Esophagus squamous epithelium (tissue), 5 donors: Measurements from ENCODE around the gene GRK2. TPM values are rescaled to one million over a fixed set of nuclear protein-coding genes. Genes with fewer than 3 reads are reported as not detected.

Experiments
- DNase-seq: peaks from one replicate; lab custom pipeline; 2025; lab: John Stamatoyannopoulos, UW
- H3K27ac ChIP-seq, 4 donors: fragments of 200-600 bp; sonication (generic); one replicate each; pipeline ENCODE4 v1.5.1; 2016 to 2019; ENCODE audit warnings: mild to moderate bottlenecking in 1 of 4
- H3K27me3 ChIP-seq, 4 donors: fragments of 200-600 bp; sonication (generic); 1 replicate in 3 of 4; 2 replicates in 1 of 4; pipeline versions ENCODE4 v1.5.1 to v1.6.0; 2017 to 2021; ENCODE audit warnings: antibody characterized with exemption in 1 of 4
- H3K36me3 ChIP-seq, 3 donors: fragments of 200-600 bp; sonication (generic); one replicate each; pipeline ENCODE4 v1.5.1; 2016 to 2019
- H3K4me1 ChIP-seq, 3 donors: fragments of 200-600 bp; sonication (generic); one replicate each; pipeline ENCODE4 v1.5.1; 2017 to 2019
- H3K4me3 ChIP-seq, 4 donors: fragments of 200-600 bp; sonication (generic); 1 replicate in 3 of 4; 2 replicates in 1 of 4; pipeline ENCODE4 v1.5.1; 2016 to 2019; ENCODE audit warnings: mild to moderate bottlenecking in 2 of 4, moderate library complexity in 1 of 4
- H3K9me3 ChIP-seq, 3 donors: fragments of 200-600 bp; sonication (generic); one replicate each; pipeline ENCODE4 v1.5.1; 2016 to 2019
- CTCF ChIP-seq, 6 experiments: fragments of 450-650 bp in 4 of 6; fragments of 200-600 bp in 2 of 6; sonication (generic) in 2 of 6; IDR thresholded peaks; one replicate each; pipeline ENCODE4 v1.5.1; 2016 to 2019; ENCODE audit warnings: antibody characterized with exemption in 6 of 6, mild to moderate bottlenecking in 4 of 6, moderate library complexity in 4 of 6
- POLR2A ChIP-seq, 4 donors: fragments of 450-650 bp; IDR thresholded peaks; one replicate each; pipeline ENCODE4 v1.6.1; 2017; ENCODE audit warnings: antibody characterized with exemption in 4 of 4, mild to moderate bottlenecking in 4 of 4, moderate library complexity in 3 of 4
- WGBS, 2 donors: methylation state at CpG; one replicate each; pipeline ENCODE4 v1.1.5; 2018; 5-methylcytosine and 5-hydroxymethylcytosine counted together
- intact Hi-C: fragments of 100-400 bp; cut with DNase I; formaldehyde crosslinking; loops from one replicate; pipeline ENCODE4 v1.15.0; 2022
- total RNA-seq, 4 donors: library from RNA; depleted of rRNA; stranded (reverse); fragments of >200 nt; gene quantifications; one replicate each; pipeline ENCODE4 v1.1.0, GENCODE V29; 2016
- donor health status: DM: yes; HTN: yes; CAD: no.

The GRK2 gene
- total RNA-seq, 4 donors from 2014 or later, result 54.1 to 93.2 (median 68.5) TPM

DNA sequence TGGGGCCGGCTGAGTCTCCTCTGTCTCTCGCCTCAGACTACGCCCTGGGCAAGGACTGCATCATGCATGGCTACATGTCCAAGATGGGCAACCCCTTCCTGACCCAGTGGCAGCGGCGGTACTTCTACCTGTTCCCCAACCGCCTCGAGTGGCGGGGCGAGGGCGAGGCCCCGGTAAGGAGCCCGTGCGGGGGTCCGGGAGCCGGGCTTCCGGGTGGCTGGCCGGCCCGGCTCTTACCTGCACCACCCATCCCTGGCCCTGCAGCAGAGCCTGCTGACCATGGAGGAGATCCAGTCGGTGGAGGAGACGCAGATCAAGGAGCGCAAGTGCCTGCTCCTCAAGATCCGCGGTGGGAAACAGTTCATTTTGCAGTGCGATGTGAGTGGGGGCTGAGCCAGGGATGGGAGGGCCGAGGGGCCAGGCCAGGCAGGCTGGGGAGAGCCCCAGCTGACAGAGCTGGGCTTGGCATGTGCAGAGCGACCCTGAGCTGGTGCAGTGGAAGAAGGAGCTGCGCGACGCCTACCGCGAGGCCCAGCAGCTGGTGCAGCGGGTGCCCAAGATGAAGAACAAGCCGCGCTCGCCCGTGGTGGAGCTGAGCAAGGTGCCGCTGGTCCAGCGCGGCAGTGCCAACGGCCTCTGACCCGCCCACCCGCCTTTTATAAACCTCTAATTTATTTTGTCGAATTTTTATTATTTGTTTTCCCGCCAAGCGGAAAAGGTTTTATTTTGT lies 18.7 kb downstream of the GRK2 start:
- no peak for TF ChIP-seq CTCF (IDR thresholded peaks at IDR 0.05)
- no peak for TF ChIP-seq POLR2A (IDR thresholded peaks at IDR 0.05)
- no peak for DNase-seq
- Histone ChIP-seq H3K4me1 (peaks cover 26 to 67% (median 27%) of the 10 kb centered on the region in 3 donors), H3K4me3 (no peak overlapping the region), H3K27me3 (no peaks in the 10 kb centered on the region), H3K36me3 (peaks cover 56 to 74% (median 58%) of the 10 kb centered on the region in 3 donors), H3K27ac (peak overlapping the region in 2 of 4 donors; percentile 11 to 66), H3K9me3 (no peaks in the 10 kb centered on the region)
- 78 to 85% methylated on average over 22 to 29 of the region's 45 CpGs for WGBS, 2 donors
- intact Hi-C loops, result no loop called here

DNA sequence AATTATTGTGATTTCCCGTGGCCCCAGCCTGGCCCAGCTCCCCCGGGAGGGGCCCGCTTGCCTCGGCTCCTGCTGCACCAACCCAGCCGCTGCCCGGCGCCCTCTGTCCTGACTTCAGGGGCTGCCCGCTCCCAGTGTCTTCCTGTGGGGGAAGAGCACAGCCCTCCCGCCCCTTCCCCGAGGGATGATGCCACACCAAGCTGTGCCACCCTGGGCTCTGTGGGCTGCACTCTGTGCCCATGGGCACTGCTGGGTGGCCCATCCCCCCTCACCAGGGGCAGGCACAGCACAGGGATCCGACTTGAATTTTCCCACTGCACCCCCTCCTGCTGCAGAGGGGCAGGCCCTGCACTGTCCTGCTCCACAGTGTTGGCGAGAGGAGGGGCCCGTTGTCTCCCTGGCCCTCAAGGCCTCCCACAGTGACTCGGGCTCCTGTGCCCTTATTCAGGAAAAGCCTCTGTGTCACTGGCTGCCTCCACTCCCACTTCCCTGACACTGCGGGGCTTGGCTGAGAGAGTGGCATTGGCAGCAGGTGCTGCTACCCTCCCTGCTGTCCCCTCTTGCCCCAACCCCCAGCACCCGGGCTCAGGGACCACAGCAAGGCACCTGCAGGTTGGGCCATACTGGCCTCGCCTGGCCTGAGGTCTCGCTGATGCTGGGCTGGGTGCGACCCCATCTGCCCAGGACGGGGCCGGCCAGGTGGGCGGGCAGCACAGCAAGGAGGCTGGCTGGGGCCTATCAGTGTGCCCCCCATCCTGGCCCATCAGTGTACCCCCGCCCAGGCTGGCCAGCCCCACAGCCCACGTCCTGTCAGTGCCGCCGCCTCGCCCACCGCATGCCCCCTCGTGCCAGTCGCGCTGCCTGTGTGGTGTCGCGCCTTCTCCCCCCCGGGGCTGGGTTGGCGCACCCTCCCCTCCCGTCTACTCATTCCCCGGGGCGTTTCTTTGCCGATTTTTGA lies 19.5 kb downstream of the GRK2 start:
- Histone ChIP-seq H3K36me3 (peaks cover 47 to 72% (median 52%) of the 10 kb centered on the region in 3 donors), H3K4me1 (peaks cover 30 to 68% (median 35%) of the 10 kb centered on the region in 3 donors), H3K9me3 (no peaks in the 10 kb centered on the region), H3K27ac (peak overlapping the region; percentile 88 to 98 (median 95)), H3K27me3 (no peaks in the 10 kb centered on the region), H3K4me3 (no peak overlapping the region)
- TF ChIP-seq POLR2A (IDR thresholded peaks at IDR 0.05) (no peak), CTCF (IDR thresholded peaks at IDR 0.05) (no peak)
- no peak for DNase-seq
- intact Hi-C loops, result no loop called here
- 75 to 78% methylated on average over 18 to 24 of the region's 39 CpGs for WGBS, 2 donors

DNA sequence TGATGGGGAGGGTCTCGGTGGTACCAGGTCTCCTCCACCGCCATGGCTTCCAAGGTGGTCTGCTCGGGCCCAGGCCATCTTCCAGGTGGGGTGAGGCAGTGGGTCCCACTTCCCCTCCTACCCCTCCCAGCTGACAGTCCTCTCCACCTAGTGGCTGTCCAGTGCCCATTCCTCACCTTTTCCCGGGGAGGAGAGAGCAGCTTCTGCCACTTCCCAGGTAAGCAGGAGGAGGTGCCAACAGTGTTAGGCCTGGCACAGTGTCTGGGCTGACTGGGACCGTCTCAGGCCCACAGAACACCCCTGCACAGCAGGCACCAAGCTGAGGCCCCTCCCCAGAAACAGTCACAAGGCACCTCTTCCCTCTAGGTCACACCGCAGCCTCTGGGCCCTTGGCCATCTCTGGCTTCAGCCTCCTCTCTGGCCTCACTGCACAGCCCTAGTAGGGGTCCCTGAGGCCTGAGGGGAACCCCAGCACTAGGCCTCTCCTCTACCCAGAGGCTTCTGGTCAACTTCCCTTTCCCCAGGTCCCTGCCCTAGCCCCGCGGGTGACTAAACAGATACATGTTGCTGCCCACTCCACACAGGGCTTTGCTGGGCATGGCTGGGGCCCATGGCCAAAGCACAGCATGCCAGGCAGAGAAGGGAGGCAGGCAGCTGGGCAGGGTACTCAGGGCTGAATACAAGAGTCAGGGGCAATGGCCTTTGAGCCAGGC lies 20.5 kb downstream of the GRK2 start:
- TF ChIP-seq CTCF (IDR thresholded peaks at IDR 0.05), result no peak
- TF ChIP-seq POLR2A (IDR thresholded peaks at IDR 0.05), result peak in 1 of 4 donors; percentile 28
- Histone ChIP-seq H3K9me3 (no peaks in the 10 kb centered on the region), H3K4me1 (peaks cover 36 to 78% (median 43%) of the 10 kb centered on the region in 3 donors), H3K36me3 (peaks cover 38 to 72% (median 49%) of the 10 kb centered on the region in 3 donors), H3K27ac (peak overlapping the region; percentile 88 to 98 (median 95)), H3K27me3 (no peaks in the 10 kb centered on the region), H3K4me3 (no peak overlapping the region)
- DNase-seq, result no peak
- 70 to 100% methylated on average over 1 to 3 of the region's 8 CpGs for WGBS, 2 donors
- intact Hi-C loops, result no loop called here

DNA sequence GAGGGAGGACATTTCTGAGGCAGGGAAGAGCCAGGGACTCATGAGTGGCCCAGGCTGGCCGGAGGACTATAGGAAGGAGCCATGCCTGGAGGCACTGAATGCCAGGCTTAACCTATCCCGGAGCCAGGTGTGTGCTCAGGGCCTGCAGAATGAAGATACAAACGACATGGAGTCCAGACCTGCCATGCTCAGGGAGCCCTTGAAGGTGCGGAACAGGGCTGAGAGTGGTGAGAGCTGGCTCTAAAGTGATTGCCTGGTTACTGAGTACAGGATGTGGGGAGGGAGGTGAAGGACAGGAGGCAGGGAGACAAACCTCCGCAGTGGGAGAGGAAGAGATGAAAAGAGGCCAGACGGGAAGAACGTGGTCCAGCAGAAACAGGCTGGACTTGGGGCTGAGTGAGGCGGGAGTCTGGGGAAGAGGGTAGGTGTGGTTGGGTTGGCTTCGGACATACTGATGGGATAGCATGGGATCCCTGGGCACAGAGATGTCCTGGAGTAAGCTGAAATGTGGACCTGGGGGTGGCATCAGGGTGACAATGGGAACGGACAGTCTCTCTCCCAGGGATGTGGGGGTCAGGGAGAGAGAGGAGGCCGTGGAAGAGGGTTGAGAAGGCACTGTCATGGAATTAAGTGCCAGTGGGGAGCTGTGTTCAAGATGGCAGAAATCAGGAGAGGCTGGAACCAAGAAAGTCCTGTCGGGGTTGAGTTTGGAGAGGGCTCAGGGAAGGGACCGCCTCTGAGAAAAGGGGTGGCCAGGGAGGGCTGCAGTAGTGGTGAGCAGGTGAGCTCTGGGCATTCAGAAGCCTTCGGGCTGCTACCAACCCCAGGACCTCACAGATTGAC lies 21.3 kb downstream of the GRK2 start:
- DNase-seq, result no peak
- Histone ChIP-seq H3K9me3 (no peaks in the 10 kb centered on the region), H3K4me1 (peaks cover 44 to 82% (median 51%) of the 10 kb centered on the region in 3 donors), H3K36me3 (peaks cover 30 to 72% (median 48%) of the 10 kb centered on the region in 3 donors), H3K27me3 (no peaks in the 10 kb centered on the region), H3K27ac (peak overlapping the region; percentile 88 to 98 (median 95)), H3K4me3 (peak overlapping the region in 3 of 4 donors; percentile 73 to 80 (median 73))
- intact Hi-C loops, result no loop called here
- 65 to 67% methylated on average over 13 to 14 of the region's 14 CpGs for WGBS, 2 donors
- TF ChIP-seq CTCF (IDR thresholded peaks at IDR 0.05) (no peak), POLR2A (IDR thresholded peaks at IDR 0.05) (no peak)
